ENCODE results near the gene RNF5. TPM values are rescaled to one million over a fixed set of nuclear protein-coding genes. Genes with fewer than 3 reads are reported as not detected.
"Not testable (repeated sequence)": the region's sequence is repeated elsewhere in the genome, so short reads cannot be mapped to it uniquely, and the experiment has no call there.

The RNF5 gene
- total RNA-seq, 2 donors from 2014 or later: 63.5 to 68.4 TPM

- no peak for TF ChIP-seq CTCF (IDR thresholded peaks at IDR 0.05)
- H3K4me3 ChIP-seq: no peak overlapping the region
- H3K4me1 ChIP-seq (ENCODE audit: control insufficient read depth in 1 of 2, low read depth in 2 of 2): peaks cover 15 to 18% of the 10 kb centered on the region in 2 donors
- ATAC-seq (ENCODE audit: insufficient number of reproducible peaks, low FRiP score, low read depth) (no peak), DNase-seq (ENCODE audit: low spot score) (no peak)
- no peaks in the 10 kb centered on the region for H3K9me3 ChIP-seq
- no peak overlapping the region for H3K27ac ChIP-seq
- H3K27me3 ChIP-seq (replicated peaks; ENCODE audit: insufficient read depth): no peaks in the 10 kb centered on the region
- H3K36me3 ChIP-seq: no peaks in the 10 kb centered on the region
These were observed 46.1 kb upstream of the RNF5 start for GRCh38 chr6:32132110-32132509.

- ATAC-seq (ENCODE audit: insufficient number of reproducible peaks, low FRiP score, low read depth) (no peak), DNase-seq (ENCODE audit: low spot score) (no peak)
- Histone ChIP-seq H3K27me3 (replicated peaks; ENCODE audit: insufficient read depth) (no peaks in the 10 kb centered on the region), H3K36me3 (no peaks in the 10 kb centered on the region), H3K9me3 (no peaks in the 10 kb centered on the region), H3K4me3 (no peak overlapping the region), H3K4me1 (ENCODE audit: control insufficient read depth in 1 of 2, low read depth in 2 of 2) (peaks cover 8 to 9% of the 10 kb centered on the region in 2 donors), H3K27ac (no peak overlapping the region)
- TF ChIP-seq CTCF (IDR thresholded peaks at IDR 0.05): no peak
These were observed 44.4 kb upstream of the RNF5 start for GRCh38 chr6:32133786-32134185.

GRCh38 chr6:32137454-32137853 is 40.8 kb upstream of the RNF5 start:
- H3K36me3 ChIP-seq: no peaks in the 10 kb centered on the region
- H3K27me3 ChIP-seq (replicated peaks; ENCODE audit: insufficient read depth): no peaks in the 10 kb centered on the region
- DNase-seq (ENCODE audit: low spot score): no peak
- no peak for TF ChIP-seq CTCF (IDR thresholded peaks at IDR 0.05)
- no peaks in the 10 kb centered on the region for H3K9me3 ChIP-seq
- H3K4me1 ChIP-seq (ENCODE audit: control insufficient read depth in 1 of 2, low read depth in 2 of 2): no peaks in the 10 kb centered on the region
- H3K27ac ChIP-seq: no peak overlapping the region
- ATAC-seq (ENCODE audit: insufficient number of reproducible peaks, low FRiP score, low read depth): no peak
- H3K4me3 ChIP-seq: no peak overlapping the region

- Histone ChIP-seq H3K27me3 (replicated peaks; ENCODE audit: insufficient read depth) (no peaks in the 10 kb centered on the region), H3K4me1 (ENCODE audit: control insufficient read depth in 1 of 2, low read depth in 2 of 2) (no peaks in the 10 kb centered on the region), H3K36me3 (no peaks in the 10 kb centered on the region), H3K4me3 (no peak overlapping the region), H3K9me3 (no peaks in the 10 kb centered on the region), H3K27ac (no peak overlapping the region)
- no peak for TF ChIP-seq CTCF (IDR thresholded peaks at IDR 0.05)
- ATAC-seq (ENCODE audit: insufficient number of reproducible peaks, low FRiP score, low read depth) (no peak), DNase-seq (ENCODE audit: low spot score) (no peak)
These were observed 38.6 kb upstream of the RNF5 start for GRCh38 chr6:32139590-32139989.

GRCh38 chr6:32140420-32141046 is 37.7 kb upstream of the RNF5 start:
- H3K27ac ChIP-seq: no peak overlapping the region
- ATAC-seq (ENCODE audit: insufficient number of reproducible peaks, low FRiP score, low read depth) (no peak), DNase-seq (ENCODE audit: low spot score) (no peak)

GRCh38 chr6:32144238-32144637 is 34.0 kb upstream of the RNF5 start:
- not testable (repeated sequence) for DNase-seq (ENCODE audit: low spot score); H3K4me1 ChIP-seq (ENCODE audit: control insufficient read depth in 1 of 2, low read depth in 2 of 2); H3K27ac ChIP-seq; H3K36me3 ChIP-seq; H3K9me3 ChIP-seq; H3K27me3 ChIP-seq (replicated peaks; ENCODE audit: insufficient read depth); ATAC-seq (ENCODE audit: insufficient number of reproducible peaks, low FRiP score, low read depth); H3K4me3 ChIP-seq

More at GRCh38 chr6:32140420-32141046, 37.7 kb upstream of the RNF5 start:
- Histone ChIP-seq H3K36me3 (no peaks in the 10 kb centered on the region), H3K4me3 (no peak overlapping the region), H3K27me3 (replicated peaks; ENCODE audit: insufficient read depth) (no peaks in the 10 kb centered on the region), H3K4me1 (ENCODE audit: control insufficient read depth in 1 of 2, low read depth in 2 of 2) (no peaks in the 10 kb centered on the region), H3K9me3 (no peaks in the 10 kb centered on the region)
- no peak for TF ChIP-seq CTCF (IDR thresholded peaks at IDR 0.05)
